ENCODE measurements around the gene SUPT5H. TPM values are rescaled to one million over a fixed set of nuclear protein-coding genes. Genes with fewer than 3 reads are reported as not detected.

SUPT5H gene
- total RNA-seq, 1 donor from 2014 or later, result 57.0 TPM

- ATAC-seq (no peak), DNase-seq (ENCODE audit: low spot score) (no peak)
Observed at GRCh38 chr19:39423258-39424086, 21.9 kb upstream of the SUPT5H start.

GRCh38 chr19:39424934-39425333 is 20.4 kb upstream of the SUPT5H start:
- no peak for ATAC-seq
- no peak for DNase-seq (ENCODE audit: low spot score)

GRCh38 chr19:39425744-39426143 is 19.6 kb upstream of the SUPT5H start:
- ATAC-seq, result no peak
- no peak for DNase-seq (ENCODE audit: low spot score)

- no peak for ATAC-seq
- no peak for DNase-seq (ENCODE audit: low spot score)
Observed at GRCh38 chr19:39426170-39426569, 19.2 kb upstream of the SUPT5H start.

GRCh38 chr19:39427707-39428106 is 17.7 kb upstream of the SUPT5H start:
- ATAC-seq (no peak), DNase-seq (ENCODE audit: low spot score) (no peak)

GRCh38 chr19:39428283-39429112 is 16.9 kb upstream of the SUPT5H start:
- DNase-seq (ENCODE audit: low spot score) (no peak), ATAC-seq (peak; percentile 42)

GRCh38 chr19:39430675-39431593 is 14.4 kb upstream of the SUPT5H start:
- ATAC-seq (peak; percentile 35), DNase-seq (ENCODE audit: low spot score) (no peak)

GRCh38 chr19:39432677-39433025 is 12.7 kb upstream of the SUPT5H start:
- no peak for ATAC-seq
- DNase-seq (ENCODE audit: low spot score), result no peak

GRCh38 chr19:39433480-39434079 is 11.8 kb upstream of the SUPT5H start:
- ATAC-seq, result no peak
- no peak for DNase-seq (ENCODE audit: low spot score)

- no peak for ATAC-seq
- no peak for DNase-seq (ENCODE audit: low spot score)
Observed at GRCh38 chr19:39434123-39435076, 11.0 kb upstream of the SUPT5H start.

GRCh38 chr19:39435499-39436349 is 9.7 kb upstream of the SUPT5H start, which contains the start of gene RPS16:
Gene RPS16, minus strand, starts transcription at chr19:39435949. Its CDS starts 54 bp downstream, at chr19:39435895.
- ATAC-seq (peak; percentile 98), DNase-seq (ENCODE audit: low spot score) (peak; percentile 99)

- ATAC-seq (no peak), DNase-seq (ENCODE audit: low spot score) (no peak)
Observed at GRCh38 chr19:39436350-39436716, 9.0 kb upstream of the SUPT5H start.

GRCh38 chr19:39438270-39438934 is 7.0 kb upstream of the SUPT5H start:
- DNase-seq (ENCODE audit: low spot score), result no peak
- ATAC-seq, result no peak

- ATAC-seq (no peak), DNase-seq (ENCODE audit: low spot score) (no peak)
Observed at GRCh38 chr19:39444598-39445195, 685 bp upstream of the SUPT5H start.

GRCh38 chr19:39446365-39447084 is 1.1 kb downstream of the SUPT5H start:
- DNase-seq (ENCODE audit: low spot score) (no peak), ATAC-seq (no peak)

- ATAC-seq, result no peak
- no peak for DNase-seq (ENCODE audit: low spot score)
Observed at GRCh38 chr19:39448271-39448670, 2.9 kb downstream of the SUPT5H start.

All from left lobe of liver (tissue), 2 donors.